HG03045 (cell line): ENCODE results near the gene IGF2BP2.
"Not testable (repeated sequence)": the region's sequence is repeated elsewhere in the genome, so short reads cannot be mapped to it uniquely, and the experiment has no call there.

Source experiments
- ATAC-seq: cut with Tn5 transposase; IDR thresholded peaks from one replicate; pipeline ENCODE4 v1.9.1; 2021; ENCODE audit warnings: mild to moderate bottlenecking, moderate library complexity; ENCODE audit not compliant: unreplicated experiment

IGF2BP2 gene

GRCh38 chr3:185716436-185717108, 108.3 kb downstream of the IGF2BP2 start:
- no peak for ATAC-seq

GRCh38 chr3:185715091-185715490, 109.8 kb downstream of the IGF2BP2 start:
- no peak for ATAC-seq

DNA sequence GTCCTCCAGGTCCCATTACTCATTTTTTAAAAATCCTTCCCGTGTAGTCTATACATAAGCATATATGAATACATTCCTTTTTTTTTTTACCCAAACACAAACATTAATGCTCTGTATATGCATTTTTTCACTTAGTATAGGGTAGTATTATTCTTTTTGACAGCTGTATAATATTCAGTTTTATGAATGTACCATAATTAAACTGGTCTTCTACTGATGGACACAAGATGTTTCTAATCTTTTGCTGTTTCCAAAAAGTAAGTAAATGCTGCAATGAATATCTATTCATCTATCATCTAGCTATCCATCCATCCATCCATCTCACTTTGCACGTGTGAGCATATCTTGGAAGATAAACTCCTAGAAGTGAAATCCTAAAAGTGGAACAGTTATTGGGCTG, 110.8 kb downstream of the IGF2BP2 start:
- no peak for ATAC-seq

DNA sequence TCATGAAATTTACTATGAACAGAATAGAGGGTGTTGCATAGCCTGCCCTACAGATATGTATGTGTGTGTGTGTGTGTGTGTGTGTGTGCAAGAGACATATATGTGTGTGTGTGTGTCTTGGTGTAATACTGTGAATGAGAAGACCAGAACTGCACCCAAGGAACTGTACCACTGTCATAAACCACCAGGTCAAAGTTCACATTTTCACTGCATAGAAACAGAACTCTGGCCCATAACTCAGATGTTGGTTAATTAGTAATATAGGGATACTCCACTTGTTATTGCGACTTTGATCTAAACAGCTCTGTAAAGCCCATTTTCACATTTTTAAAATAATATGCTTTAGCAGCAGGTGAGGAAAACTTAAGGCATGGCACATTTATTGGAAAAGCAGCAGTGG, 111.8 kb downstream of the IGF2BP2 start:
- ATAC-seq: no peak

DNA sequence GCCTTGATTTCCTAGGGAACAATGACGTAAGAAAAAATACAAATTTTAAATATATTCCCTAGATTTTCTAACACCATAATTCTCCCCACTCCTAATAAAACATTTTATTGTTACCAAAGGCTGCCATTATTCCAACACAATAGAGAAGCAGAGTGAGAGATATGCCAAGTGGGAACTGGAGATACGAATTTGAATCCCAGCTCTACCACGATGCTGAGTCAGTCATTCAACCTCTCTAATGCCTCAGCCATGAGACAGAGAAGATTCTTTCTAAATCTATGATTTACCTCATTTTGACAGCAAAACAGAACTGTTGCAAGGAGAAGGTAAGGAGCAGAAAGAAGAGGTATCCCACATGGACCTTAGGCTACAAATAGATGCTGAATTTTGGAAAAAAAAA, 112.5 kb downstream of the IGF2BP2 start:
- ATAC-seq: no peak

DNA sequence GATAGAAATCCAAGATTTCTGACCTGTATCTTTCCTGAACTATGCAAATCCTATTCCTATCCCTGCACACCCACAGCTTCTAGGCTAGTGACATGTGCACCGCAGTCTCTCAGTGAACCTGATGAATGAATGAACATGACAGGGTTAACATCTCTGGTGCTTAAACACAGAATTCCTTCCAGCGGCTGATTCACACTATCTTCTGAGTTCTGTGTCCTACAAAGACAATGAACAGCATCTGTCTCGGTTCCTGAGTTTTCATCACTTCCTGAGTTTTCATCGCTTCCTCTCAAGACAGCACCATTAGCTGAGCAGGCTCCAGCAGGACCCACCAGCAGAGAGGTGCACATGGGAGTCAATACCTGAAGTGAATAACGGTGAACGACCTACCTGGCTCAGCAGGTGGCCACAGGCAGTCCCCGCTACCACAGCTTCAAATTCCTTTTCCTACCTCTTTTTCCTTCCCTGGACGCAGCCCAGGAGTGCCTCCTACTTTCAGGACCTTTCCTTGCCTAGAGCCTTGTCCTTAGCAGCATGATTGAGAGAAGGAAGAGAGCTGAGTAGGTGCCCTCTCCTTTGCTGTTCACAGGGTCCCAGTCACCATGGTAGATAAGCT, 113.5 kb downstream of the IGF2BP2 start:
- no peak for ATAC-seq

DNA sequence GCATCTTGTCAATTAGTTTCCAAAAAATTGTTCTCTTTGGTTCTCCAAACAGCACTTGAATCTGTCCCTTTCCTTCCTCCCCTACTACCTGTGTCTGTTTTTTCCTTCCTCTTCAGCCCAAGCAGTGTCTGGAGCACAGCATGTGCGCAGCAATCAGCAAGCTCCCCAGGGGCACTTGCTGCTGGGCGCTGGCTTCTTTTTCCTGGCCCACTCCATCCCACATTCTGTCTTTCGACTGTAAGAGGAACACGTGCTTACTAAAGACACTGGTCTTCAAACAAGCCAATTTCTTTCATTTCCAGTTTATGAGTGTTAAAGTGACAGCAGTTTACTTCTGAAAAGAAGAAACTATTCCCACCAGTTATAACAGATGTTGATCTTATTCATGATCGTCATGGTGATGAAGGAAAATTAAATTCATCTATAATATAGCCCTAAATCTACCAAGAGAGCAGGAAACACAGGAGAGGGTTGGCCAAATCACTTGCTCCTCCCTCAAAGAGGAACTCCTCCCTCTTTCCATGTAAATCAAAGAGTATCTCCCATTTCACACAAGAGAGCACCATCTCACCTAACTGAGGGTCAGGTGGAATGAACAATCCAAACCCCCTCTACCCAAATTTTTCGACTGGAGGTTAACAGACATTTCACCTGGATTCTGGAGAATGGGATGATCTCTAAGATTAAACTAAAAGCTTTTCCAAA, 115.4 kb downstream of the IGF2BP2 start:
- ATAC-seq: no peak

GRCh38 chr3:185708392-185708791, 116.5 kb downstream of the IGF2BP2 start:
- no peak for ATAC-seq

DNA sequence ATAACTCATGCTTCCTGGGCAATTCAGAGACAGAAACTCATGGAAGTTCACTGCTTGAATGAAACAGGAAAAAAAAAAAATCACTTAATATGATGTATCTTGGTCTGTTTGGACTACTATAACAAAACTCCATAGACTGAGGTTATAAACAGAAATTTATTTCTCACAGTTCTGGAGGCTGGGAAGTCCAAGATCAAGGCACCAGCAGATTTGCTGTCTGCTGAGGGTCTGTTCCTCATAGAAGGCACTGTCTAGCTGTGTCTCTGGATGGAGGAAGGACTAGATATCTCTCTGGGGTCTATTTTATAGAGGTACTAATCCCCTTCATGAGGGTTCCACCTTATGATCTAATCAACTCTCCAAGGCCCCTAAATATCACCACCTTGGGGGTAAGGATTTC, 119.3 kb downstream of the IGF2BP2 start:
- no peak for ATAC-seq

GRCh38 chr3:185702262-185703225, 122.3 kb downstream of the IGF2BP2 start:
- no peak for ATAC-seq

- ATAC-seq: no peak
These were observed 123.1 kb downstream of the IGF2BP2 start for GRCh38 chr3:185701611-185702261.

DNA sequence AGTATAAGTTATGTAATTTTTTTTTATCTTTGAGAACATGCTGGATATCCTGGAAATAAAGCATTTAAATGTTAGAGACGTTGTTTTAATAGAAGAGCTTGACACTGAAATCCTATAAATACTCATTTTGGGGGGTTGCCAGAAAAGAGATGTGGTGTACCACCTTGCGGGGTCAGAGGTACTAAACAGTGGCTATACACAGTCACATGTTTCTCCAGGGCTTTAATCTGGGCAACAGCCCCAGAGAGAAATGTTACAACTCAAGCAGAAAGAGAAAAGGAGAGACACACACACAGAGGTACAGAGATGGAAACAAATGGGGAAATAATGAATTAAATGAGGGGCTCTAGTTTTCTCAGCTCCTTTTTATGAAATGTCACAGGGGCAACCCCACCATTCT, 124.9 kb downstream of the IGF2BP2 start:
- ATAC-seq: no peak

DNA sequence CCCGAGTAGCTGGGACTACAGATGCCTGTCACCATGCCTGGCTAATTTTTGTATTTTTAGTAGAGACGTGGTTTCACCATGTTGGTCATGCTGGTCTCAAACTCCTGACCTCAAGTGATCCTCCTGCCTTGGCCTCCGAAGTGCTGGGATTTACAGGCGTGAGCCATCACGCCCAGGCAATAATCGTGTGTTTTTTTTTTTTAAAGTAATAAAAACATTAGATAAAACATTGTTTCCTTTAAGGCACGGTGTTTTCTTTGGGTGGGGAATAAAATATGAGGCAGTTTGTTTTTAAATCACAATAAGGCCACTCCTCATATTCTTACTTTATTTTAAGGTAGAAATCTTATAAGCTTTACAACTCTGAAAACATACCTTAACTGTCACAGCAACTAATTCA, 127.6 kb downstream of the IGF2BP2 start:
- not testable (repeated sequence) for ATAC-seq

DNA sequence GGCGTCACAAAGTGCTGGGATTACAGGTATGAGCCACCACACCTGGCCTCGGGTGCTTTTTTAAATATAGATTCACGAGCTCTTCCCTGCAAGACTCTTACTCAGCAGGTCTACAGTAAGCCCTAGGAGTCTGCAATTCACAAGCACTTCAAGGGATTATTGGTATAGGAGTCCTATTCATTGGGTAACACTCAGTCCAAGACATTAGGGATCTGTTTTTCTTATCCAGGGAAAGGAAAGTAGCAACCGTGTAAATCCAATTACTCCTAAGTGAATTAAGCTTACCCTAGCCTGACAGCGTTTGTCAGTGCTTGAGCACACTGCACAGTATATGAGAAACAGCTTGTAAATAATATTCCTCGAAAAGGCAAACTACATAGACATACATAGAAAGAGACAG, 128.8 kb downstream of the IGF2BP2 start:
- ATAC-seq: no peak

GRCh38 chr3:185693985-185694653, 130.7 kb downstream of the IGF2BP2 start:
- ATAC-seq: no peak

GRCh38 chr3:185691622-185692021, 133.2 kb downstream of the IGF2BP2 start:
- no peak for ATAC-seq

DNA sequence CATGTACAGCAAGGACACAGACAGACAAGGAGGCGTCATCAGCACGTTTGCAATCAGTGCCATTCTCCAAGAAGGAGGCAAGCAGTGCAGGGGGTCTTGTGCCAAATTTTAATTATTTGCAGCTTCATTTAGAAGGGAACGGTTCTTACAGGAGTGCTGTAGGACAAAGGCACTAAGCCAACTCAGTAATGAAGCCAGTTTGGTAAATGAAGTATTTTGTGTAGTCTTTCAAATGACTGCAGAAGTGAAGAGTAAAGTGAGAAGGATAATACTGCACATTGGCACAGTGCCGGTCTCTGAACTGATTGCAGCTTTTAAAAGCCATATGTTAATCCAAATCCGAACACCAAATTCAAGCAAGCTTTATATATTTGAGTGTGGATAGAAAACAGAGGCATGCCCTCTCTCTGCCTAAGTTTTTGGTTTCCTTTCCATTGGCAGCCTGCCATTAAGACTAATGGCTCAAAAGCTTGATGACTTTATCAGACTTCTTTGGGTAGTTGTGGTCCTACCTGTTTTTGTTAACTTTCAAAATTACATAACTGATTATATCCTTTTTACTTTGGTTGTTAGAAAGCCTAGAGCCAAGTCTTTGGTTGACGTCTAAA, 137.5 kb downstream of the IGF2BP2 start:
- ATAC-seq: no peak

GRCh38 chr3:185685231-185686035, 139.4 kb downstream of the IGF2BP2 start:
- no peak for ATAC-seq

DNA sequence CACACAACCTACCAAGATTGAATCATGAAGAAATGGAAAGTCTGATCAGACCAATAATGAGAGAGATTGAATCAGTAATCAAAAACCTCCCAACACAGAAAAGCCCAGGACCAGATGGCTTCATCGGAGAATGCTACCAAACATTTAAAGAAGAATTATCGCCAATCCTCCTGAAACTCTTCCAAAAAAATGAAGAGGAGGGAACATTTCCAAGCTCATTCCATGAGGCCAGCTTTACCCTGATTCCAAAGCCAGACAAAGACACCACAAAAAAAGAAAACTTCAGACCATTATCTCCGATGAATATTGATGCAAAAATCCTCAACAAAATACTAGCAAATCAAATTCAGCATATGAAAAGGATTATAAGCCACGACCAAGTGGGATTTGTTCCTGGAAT, 144.6 kb downstream of the IGF2BP2 start:
- ATAC-seq: no peak
